Ovary (tissue), 9 donors: Measurements from ENCODE around the gene SCYGR5. TPM values are rescaled to one million over a fixed set of nuclear protein-coding genes. Genes with fewer than 3 reads are reported as not detected.

Source experiments
- DNase-seq, 5 donors: peaks; one replicate each; pipeline ENCODE4 v3.0.0-alpha.2; 2019 to 2020
- H3K27ac ChIP-seq, 2 donors: fragments of 200-600 bp; one replicate each; pipeline versions ENCODE4 v1.5.1 to v1.8.0; 2019 to 2022
- H3K27me3 ChIP-seq: fragments of 200-600 bp; one replicate; pipeline ENCODE4 v1.8.0; 2022
- H3K36me3 ChIP-seq: fragments of 200-600 bp; sonication (generic); one replicate; pipeline ENCODE4 v1.5.1; 2019
- H3K4me1 ChIP-seq: one replicate; pipeline ENCODE4 v1.8.1; 2013; ENCODE audit warnings: mild to moderate bottlenecking, moderate library complexity; ENCODE audit not compliant: insufficient read depth
- H3K4me3 ChIP-seq: fragments of 200-600 bp; sonication (generic); one replicate; pipeline ENCODE4 v1.5.1; 2017
- H3K9me3 ChIP-seq, 2 donors: fragments of 200-600 bp in 1 of 2; sonication (generic) in 1 of 2; one replicate each; pipeline versions ENCODE4 v1.5.1 to v1.8.1; 2013 to 2019; ENCODE audit warnings: mild to moderate bottlenecking in 1 of 2, moderate library complexity in 1 of 2
- EP300 ChIP-seq: sonication (generic); formaldehyde crosslinking; IDR thresholded peaks from one replicate; pipeline ENCODE4 v1.6.1; 2017; ENCODE audit warnings: antibody characterized with exemption
- POLR2A ChIP-seq: fragments of 450-650 bp; IDR thresholded peaks from one replicate; pipeline ENCODE4 v1.6.1; 2017; ENCODE audit warnings: antibody characterized with exemption, mild to moderate bottlenecking, moderate library complexity
- WGBS, 3 donors: extraction: QIAGEN DNeasy Blood & Tissue Kit in 1 of 3; methylation state at CpG; one replicate each; pipeline versions ENCODE4 v1.1.5 to v1.1.7; 2013 to 2017; 5-methylcytosine and 5-hydroxymethylcytosine counted together
- intact Hi-C, 4 donors: fragments of 100-400 bp; cut with DNase I; formaldehyde crosslinking; loops; one replicate each; pipeline versions ENCODE4 v1.11.0 to v1.15.1; 2022 to 2023
- polyA plus RNA-seq, 2 donors: library from polyadenylated mRNA; stranded (reverse); fragments of 200-250 nt in 1 of 2; fragments of 350-450 nt in 1 of 2; fragmentation: Illumina TruSeq in 1 of 2; extraction: RNeasy Lipid Tissue Mini Kit (QIAGEN cat#74804) in 1 of 2; gene quantifications; one replicate each; pipeline ENCODE4 v1.2.3, GENCODE V29; 2013 to 2014
- total RNA-seq, 7 donors: library from RNA; depleted of rRNA in 2 of 7; stranded (reverse); fragments of >200 nt in 2 of 7; fragmentation: NEBNext Ultra II Directional in 3 of 7; extraction: Animal tissue kit (Norgen Biotek cat#: 25700) in 3 of 7; gene quantifications; one replicate each; pipeline versions ENCODE4 v1.1.0 to v1.2.4, GENCODE V29; 2016 to 2023
- TF ChIP-seq, protein P1 (sequence below), 3 donors: fragments of 450-650 bp in 2 of 3; fragments of 200-600 bp in 1 of 3; IDR thresholded peaks; one replicate each; pipeline versions ENCODE4 v1.5.1 to v1.8.0; 2016 to 2022; ENCODE audit warnings: antibody characterized with exemption in 3 of 3, mild to moderate bottlenecking in 1 of 3
- donor health status: DM: no; HTN: no; CAD: no; lungs with moderate emphysema.
- donor health status: DM: no; HTN: no; CAD: no.
- donor health status: Bipolar disorder and iron deficiency.
- donor health status: DM: yes; HTN: yes; CAD: no.
- donor health status: DM: no; HTN: no; CAD: no.
- donor health status: DM: yes; HTN: yes; CAD: no.

The SCYGR5 gene
- total and polyA plus RNA-seq, 9 donors = not detected

DNA sequence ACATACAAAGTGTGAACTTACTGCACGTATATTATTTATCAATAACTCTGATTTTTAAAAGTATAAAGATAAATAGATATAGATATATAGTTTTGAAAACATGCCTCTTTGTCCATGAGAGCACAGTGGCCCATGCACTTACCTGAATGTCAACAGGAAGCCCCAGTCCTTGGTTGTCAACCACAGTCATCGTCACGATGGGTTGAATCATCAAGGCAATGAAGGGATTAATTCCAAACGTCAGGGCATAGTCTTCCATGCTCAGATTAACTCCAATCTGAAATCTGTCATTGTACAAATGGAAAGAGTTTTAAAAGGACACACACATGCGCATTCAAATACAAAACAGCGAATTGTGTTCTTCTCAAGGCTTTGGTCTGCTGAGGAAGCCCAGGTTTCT lies 33.8 kb upstream of the SCYGR5 start:
- intact Hi-C loops = no loop called here
- WGBS, 3 donors = 70 to 83% (median 76%) methylated on average over 6 of the region's 6 CpGs
- H3K36me3 ChIP-seq = no peaks in the 10 kb centered on the region
- no peak for DNase-seq
- no peak for TF ChIP-seq EP300
- TF ChIP-seq POLR2A = no peak
- TF ChIP-seq, protein P1, sequence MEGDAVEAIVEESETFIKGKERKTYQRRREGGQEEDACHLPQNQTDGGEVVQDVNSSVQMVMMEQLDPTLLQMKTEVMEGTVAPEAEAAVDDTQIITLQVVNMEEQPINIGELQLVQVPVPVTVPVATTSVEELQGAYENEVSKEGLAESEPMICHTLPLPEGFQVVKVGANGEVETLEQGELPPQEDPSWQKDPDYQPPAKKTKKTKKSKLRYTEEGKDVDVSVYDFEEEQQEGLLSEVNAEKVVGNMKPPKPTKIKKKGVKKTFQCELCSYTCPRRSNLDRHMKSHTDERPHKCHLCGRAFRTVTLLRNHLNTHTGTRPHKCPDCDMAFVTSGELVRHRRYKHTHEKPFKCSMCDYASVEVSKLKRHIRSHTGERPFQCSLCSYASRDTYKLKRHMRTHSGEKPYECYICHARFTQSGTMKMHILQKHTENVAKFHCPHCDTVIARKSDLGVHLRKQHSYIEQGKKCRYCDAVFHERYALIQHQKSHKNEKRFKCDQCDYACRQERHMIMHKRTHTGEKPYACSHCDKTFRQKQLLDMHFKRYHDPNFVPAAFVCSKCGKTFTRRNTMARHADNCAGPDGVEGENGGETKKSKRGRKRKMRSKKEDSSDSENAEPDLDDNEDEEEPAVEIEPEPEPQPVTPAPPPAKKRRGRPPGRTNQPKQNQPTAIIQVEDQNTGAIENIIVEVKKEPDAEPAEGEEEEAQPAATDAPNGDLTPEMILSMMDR (IDR thresholded peaks at IDR 0.05) = no peak
- H3K9me3 ChIP-seq = no peaks in the 10 kb centered on the region
- H3K27me3 ChIP-seq = no peaks in the 10 kb centered on the region
- no peak overlapping the region for H3K4me3 ChIP-seq
- H3K27ac ChIP-seq = no peak overlapping the region
- no peaks in the 10 kb centered on the region for H3K4me1 ChIP-seq

DNA sequence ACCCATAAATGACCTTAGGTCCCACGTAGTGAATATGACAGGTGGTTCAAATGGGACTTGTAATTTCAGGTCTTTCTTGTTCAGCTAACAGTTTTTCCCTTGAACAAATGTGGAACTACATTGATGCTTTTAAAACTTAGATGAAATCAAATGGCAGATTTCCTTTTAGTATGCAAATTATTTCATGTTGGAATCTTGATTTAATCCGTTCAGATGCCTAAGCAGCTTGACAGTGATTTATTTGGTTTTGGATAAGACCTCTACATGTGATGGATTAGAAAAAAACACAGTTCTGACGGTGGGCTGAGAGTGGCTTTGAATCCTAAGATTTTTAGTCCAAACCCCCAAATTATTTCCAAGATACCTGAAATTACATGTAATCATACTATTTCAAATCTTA lies 32.4 kb upstream of the SCYGR5 start:
- no peaks in the 10 kb centered on the region for H3K36me3 ChIP-seq
- no peaks in the 10 kb centered on the region for H3K27me3 ChIP-seq
- no peaks in the 10 kb centered on the region for H3K9me3 ChIP-seq
- DNase-seq = no peak
- H3K4me1 ChIP-seq = no peaks in the 10 kb centered on the region
- intact Hi-C loops = no loop called here
- TF ChIP-seq POLR2A = no peak
- no peak for TF ChIP-seq EP300
- TF ChIP-seq, protein P1 (IDR thresholded peaks at IDR 0.05) = no peak
- 37 to 65% (median 41%) methylated on average over 3 of the region's 3 CpGs for WGBS, 3 donors
- no peak overlapping the region for H3K4me3 ChIP-seq
- H3K27ac ChIP-seq = no peak overlapping the region

DNA sequence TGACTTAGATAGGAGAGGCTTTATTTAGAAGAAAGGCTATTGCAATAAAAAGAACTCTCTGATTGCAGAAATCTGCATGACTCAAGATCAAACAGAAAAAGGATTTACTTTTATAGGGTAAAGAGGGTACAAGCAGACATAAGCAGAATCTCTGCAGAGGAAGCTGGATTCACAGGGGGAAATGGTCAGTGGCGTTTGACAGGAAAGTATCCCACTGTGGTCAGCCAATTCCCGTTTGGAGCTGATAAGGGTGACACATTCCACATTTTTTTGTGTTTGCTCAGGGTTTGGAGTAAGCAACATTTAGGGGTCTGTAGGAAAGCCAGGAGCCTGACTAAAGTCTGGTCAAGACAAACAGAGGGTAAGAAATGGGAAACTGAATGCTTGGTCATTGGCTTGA lies 23.9 kb upstream of the SCYGR5 start:
- Histone ChIP-seq H3K27me3 (no peaks in the 10 kb centered on the region), H3K4me3 (no peak overlapping the region), H3K27ac (no peak overlapping the region), H3K4me1 (no peaks in the 10 kb centered on the region), H3K36me3 (no peaks in the 10 kb centered on the region), H3K9me3 (no peaks in the 10 kb centered on the region)
- 1 to 6% (median 3%) methylated on average over 2 of the region's 2 CpGs for WGBS, 3 donors
- TF ChIP-seq POLR2A = no peak
- TF ChIP-seq, protein P1 (IDR thresholded peaks at IDR 0.05) = no peak
- no peak for TF ChIP-seq EP300
- no peak for DNase-seq
- intact Hi-C loops = no loop called here

DNA sequence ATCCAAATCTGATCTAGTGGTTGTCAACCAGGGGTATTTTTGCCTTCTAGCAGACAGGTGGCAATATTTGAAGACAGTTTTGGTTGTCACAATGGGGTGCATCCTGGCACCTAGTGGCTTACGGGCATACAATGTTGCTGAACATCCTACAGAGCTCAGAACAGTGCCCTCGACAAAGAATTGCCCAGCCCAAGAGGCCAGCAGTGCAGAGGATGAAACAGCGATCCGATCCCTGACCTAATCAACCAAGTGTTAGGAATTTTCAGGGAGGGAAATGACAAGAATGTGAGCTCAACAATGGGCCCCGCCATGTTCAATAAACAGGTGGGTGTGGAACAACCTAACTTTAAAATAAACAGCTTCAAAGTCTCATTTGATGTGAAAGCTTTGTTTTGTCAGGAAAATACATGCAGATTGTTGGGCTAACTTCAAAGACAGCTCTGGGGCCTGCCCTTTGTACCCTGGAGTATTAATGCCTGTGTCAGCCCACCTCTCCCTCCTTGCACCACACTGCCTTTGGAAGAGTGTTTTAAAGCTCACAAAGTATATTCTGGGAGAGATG lies 22.5 kb upstream of the SCYGR5 start:
- WGBS, 3 donors = 87 to 91% (median 88%) methylated on average over 5 of the region's 5 CpGs
- H3K4me3 ChIP-seq = no peak overlapping the region
- intact Hi-C loops = no loop called here
- no peak for TF ChIP-seq POLR2A
- TF ChIP-seq, protein P1 (IDR thresholded peaks at IDR 0.05) = no peak
- TF ChIP-seq EP300 = no peak
- no peak overlapping the region for H3K27ac ChIP-seq
- no peak for DNase-seq
- no peaks in the 10 kb centered on the region for H3K9me3 ChIP-seq
- H3K4me1 ChIP-seq = no peaks in the 10 kb centered on the region
- no peaks in the 10 kb centered on the region for H3K36me3 ChIP-seq
- H3K27me3 ChIP-seq = no peaks in the 10 kb centered on the region
